Lung (tissue), 12 donors: Measurements from ENCODE around the gene ZCCHC2. TPM values are rescaled to one million over a fixed set of nuclear protein-coding genes. Genes with fewer than 3 reads are reported as not detected.

ENCODE experiments used
- ATAC-seq: fragments of 200-7000 bp; cut with Tn5 transposase; one replicate; pipeline ENCODE4 v1.9.1; 2020; ENCODE audit warnings: moderate number of reproducible peaks; ENCODE audit not compliant: insufficient read depth, low FRiP score
- DNase-seq, 3 donors: peaks; one replicate each; pipeline ENCODE4 v3.0.0-alpha.2; 2013 to 2017
- H3K27ac ChIP-seq, 2 donors: one replicate each; pipeline ENCODE4 v1.5.1; 2013; ENCODE audit warnings: mild to moderate bottlenecking in 2 of 2, moderate library complexity in 2 of 2, control low read depth in 1 of 2, inconsistent platforms in 1 of 2, low read depth in 1 of 2, low read length in 1 of 2
- H3K27me3 ChIP-seq, 3 donors: one replicate each; pipeline ENCODE4 v1.5.1; 2013; ENCODE audit warnings: low read length in 2 of 3; ENCODE audit not compliant: control insufficient read depth in 3 of 3, insufficient read depth in 3 of 3
- H3K36me3 ChIP-seq, 4 donors: one replicate each; pipeline ENCODE4 v1.5.1; 2013; ENCODE audit warnings: low read length in 4 of 4, mild to moderate bottlenecking in 1 of 4, moderate library complexity in 1 of 4; ENCODE audit not compliant: control insufficient read depth in 4 of 4, insufficient read depth in 4 of 4
- H3K4me1 ChIP-seq, 5 donors: one replicate each; pipeline ENCODE4 v1.5.1; 2013; ENCODE audit warnings: low read length in 5 of 5, mild to moderate bottlenecking in 2 of 5, moderate library complexity in 1 of 5; ENCODE audit not compliant: control insufficient read depth in 5 of 5, insufficient read depth in 5 of 5
- H3K4me3 ChIP-seq: one replicate; pipeline ENCODE4 v1.5.1; 2013; ENCODE audit warnings: mild to moderate bottlenecking, control low read depth, moderate library complexity
- H3K9ac ChIP-seq, 2 donors: one replicate each; pipeline ENCODE4 v1.5.1; 2013; ENCODE audit warnings: low read length in 2 of 2, control low read depth in 1 of 2; ENCODE audit not compliant: insufficient read depth in 1 of 2
- H3K9me3 ChIP-seq, 4 donors: one replicate each; pipeline ENCODE4 v1.5.1; 2013; ENCODE audit warnings: low read length in 3 of 4, mild to moderate bottlenecking in 1 of 4, moderate library complexity in 1 of 4; ENCODE audit not compliant: control insufficient read depth in 4 of 4, insufficient read depth in 3 of 4
- CTCF ChIP-seq: IDR thresholded peaks from 2 replicates; pipeline ENCODE4 v1.5.1; 2012; ENCODE audit warnings: mild to moderate bottlenecking; ENCODE audit errors: control extremely low read depth, extremely low read depth
- WGBS, 2 donors: extraction: QIAGEN DNeasy Blood & Tissue Kit; methylation state at CpG; one replicate each; pipeline ENCODE4 v1.1.7; 2013; 5-methylcytosine and 5-hydroxymethylcytosine counted together
- polyA plus RNA-seq, 2 donors: library from polyadenylated mRNA; stranded (reverse); fragments of 200-250 nt; gene quantifications; one replicate each; pipeline ENCODE4 v1.2.1, GENCODE V29; 2013
- total RNA-seq, 2 donors: library from RNA; depleted of rRNA in 1 of 2; stranded (reverse); fragments of >200 nt in 1 of 2; gene quantifications; one replicate each; pipeline ENCODE4 v1.2.1, GENCODE V29; 2014 to 2021
- donor health status: control.
- donor health status: control.
- donor health status: Bipolar disorder and iron deficiency.
- donor health status: healthy.
- donor health status: DM: yes; HTN: yes; CAD: no.

The ZCCHC2 gene
- total and polyA plus RNA-seq, 4 donors: 9.3 to 33.9 (median 18.6) TPM

DNA sequence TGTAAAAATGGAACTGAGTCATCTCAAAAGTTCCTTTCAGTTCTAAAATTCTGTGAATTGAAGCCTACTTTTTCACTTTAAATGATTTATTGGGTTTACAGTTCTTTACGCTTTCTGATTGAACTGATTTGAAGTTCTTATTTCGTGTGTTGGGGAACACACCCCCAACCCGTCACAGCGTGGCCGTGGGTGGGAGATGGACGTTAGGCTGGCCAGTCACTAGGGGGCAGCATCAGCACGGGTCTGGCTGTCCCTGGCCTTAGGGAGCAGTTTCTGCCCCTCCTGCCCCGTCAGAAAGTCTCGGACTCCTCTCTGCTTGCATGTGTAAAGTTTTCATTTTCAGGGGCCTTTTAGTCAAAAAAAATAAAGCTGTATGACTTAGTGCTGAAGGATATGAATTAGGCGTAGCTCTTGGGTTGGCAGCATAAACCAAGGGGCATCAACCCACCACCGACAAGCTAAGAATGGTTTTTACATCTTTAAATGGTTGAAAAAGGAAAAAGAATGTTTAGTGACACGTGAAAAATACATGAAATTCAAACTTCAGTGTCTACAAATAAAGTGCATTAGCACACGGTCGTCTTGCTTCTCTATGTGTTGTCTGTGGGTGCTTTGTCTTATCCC is 63.4 kb downstream of the ZCCHC2 start:
- Histone ChIP-seq H3K9ac (peak overlapping the region in 1 of 2 donors; percentile 24), H3K9me3 (no peaks in the 10 kb centered on the region), H3K27ac (no peak overlapping the region), H3K36me3 (peaks cover 0 to 6% (median 0%) of the 10 kb centered on the region in 4 donors), H3K4me3 (no peak overlapping the region), H3K27me3 (peaks cover 0 to 2% (median 0%) of the 10 kb centered on the region in 3 donors), H3K4me1 (peaks cover 0 to 14% (median 5%) of the 10 kb centered on the region in 5 donors)
- DNase-seq (peak; percentile 67 to 81 (median 79)), ATAC-seq (no peak)
- peak; percentile 72 for TF ChIP-seq CTCF
- 32 to 33% methylated on average over 14 of the region's 14 CpGs for WGBS, 2 donors

DNA sequence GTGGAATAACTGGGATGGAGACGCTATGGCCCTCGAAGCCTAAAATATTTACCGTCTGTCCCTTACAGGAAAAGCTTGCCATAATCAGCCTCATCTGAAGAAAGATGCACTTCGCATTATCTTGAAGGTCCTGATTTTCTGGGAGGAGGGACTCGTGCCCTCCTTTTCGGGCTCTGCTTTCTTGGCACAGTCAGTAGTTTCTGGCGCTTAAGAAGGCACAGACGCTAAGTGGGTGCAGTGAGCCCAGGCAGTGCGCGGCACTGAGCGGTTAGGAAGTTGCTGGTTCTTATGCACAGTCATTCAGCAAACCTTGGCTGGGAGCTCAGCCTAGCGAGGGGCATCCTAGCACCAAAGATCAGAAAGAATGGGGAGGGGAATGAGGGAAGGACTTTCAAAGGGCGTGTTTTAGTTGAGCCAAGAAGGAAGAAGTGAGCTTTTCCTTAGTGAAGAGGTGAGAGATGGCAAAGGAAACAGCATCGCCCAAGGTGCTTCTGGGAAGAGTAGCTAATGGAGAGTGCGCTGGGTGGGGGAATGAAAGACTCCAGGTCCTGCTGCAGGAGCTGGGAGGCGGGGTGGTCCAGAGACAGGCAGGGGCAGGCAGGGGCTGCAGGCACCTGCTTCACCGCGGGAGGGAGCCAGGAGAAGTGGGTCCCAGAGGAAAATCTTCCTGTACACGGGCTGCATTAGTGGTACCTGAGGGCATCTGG is 64.1 kb downstream of the ZCCHC2 start:
- WGBS, 2 donors: 92 to 95% methylated on average over 19 of the region's 19 CpGs

DNA sequence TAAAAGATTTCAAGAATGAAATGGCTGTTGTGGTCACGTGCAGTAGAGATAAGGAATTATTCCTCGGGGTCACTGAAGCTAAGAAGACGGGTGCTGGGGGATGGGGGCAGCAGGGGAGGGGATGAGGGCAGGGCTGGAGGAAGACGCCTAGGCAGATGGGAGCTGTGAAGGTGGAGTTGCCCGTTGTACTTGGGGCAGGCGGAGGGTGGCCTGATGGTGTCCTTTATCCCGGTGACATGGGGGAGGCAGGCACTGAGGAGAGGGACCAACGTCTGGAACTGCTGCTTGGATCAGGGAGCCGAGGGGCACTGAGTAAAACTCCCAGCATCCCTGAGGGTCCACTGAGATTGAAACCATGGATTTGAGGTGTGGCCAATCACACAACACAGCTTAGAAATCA is 64.9 kb downstream of the ZCCHC2 start:
- Histone ChIP-seq H3K36me3 (peaks cover 0 to 5% (median 0%) of the 10 kb centered on the region in 4 donors), H3K27ac (no peak overlapping the region), H3K9me3 (no peaks in the 10 kb centered on the region), H3K4me1 (peaks cover 0 to 18% (median 5%) of the 10 kb centered on the region in 5 donors), H3K27me3 (peaks cover 0 to 2% (median under 1%) of the 10 kb centered on the region in 3 donors), H3K4me3 (no peak overlapping the region), H3K9ac (no peak overlapping the region)
- 89 to 94% methylated on average over 9 of the region's 9 CpGs for WGBS, 2 donors
- ATAC-seq (no peak), DNase-seq (no peak)
- TF ChIP-seq CTCF: no peak

More for the DNA sequence above, 64.1 kb downstream of the ZCCHC2 start:
- ATAC-seq (no peak), DNase-seq (no peak)
- Histone ChIP-seq H3K4me3 (no peak overlapping the region), H3K9ac (no peak overlapping the region), H3K9me3 (no peaks in the 10 kb centered on the region), H3K36me3 (peaks cover 0 to 6% (median 0%) of the 10 kb centered on the region in 4 donors), H3K4me1 (peaks cover 0 to 18% (median 5%) of the 10 kb centered on the region in 5 donors), H3K27me3 (peaks cover 0 to 2% (median 0%) of the 10 kb centered on the region in 3 donors), H3K27ac (no peak overlapping the region)
- TF ChIP-seq CTCF: no peak
